Germinal center (tissue), 1 donor: Measurements from ENCODE around the gene POLD4.

ENCODE experiments used
- DNase-seq: peaks from one replicate; pipeline ENCODE4 v3.0.0; 2012; ENCODE audit warnings: mixed read lengths, low spot score

POLD4 gene

GRCh38 chr11:67387518-67387917 is 34.2 kb upstream of the POLD4 start:
- DNase-seq, result no peak

- no peak for DNase-seq
Measured at GRCh38 chr11:67387069-67387468, 33.7 kb upstream of the POLD4 start.

- no peak for DNase-seq
Measured at GRCh38 chr11:67384851-67385366, 31.6 kb upstream of the POLD4 start.

GRCh38 chr11:67382276-67383136 is 29.2 kb upstream of the POLD4 start:
- DNase-seq, result peak; percentile 78

- peak; percentile 57 for DNase-seq
Measured at GRCh38 chr11:67381244-67381972, 28.1 kb upstream of the POLD4 start.

GRCh38 chr11:67379061-67380058 is 26.0 kb upstream of the POLD4 start:
- no peak for DNase-seq

- DNase-seq, result no peak
Measured at GRCh38 chr11:67378544-67378943, 25.2 kb upstream of the POLD4 start.

- DNase-seq, result no peak
Measured at GRCh38 chr11:67376873-67377808, 23.8 kb upstream of the POLD4 start.

- DNase-seq, result no peak
Measured at GRCh38 chr11:67376063-67376820, 22.9 kb upstream of the POLD4 start.

- DNase-seq, result no peak
Measured at GRCh38 chr11:67375320-67376055, 22.1 kb upstream of the POLD4 start.

- DNase-seq, result no peak
Measured at GRCh38 chr11:67374571-67375281, 21.4 kb upstream of the POLD4 start.

GRCh38 chr11:67373648-67374570 is 20.6 kb upstream of the POLD4 start:
- peak; percentile 79 for DNase-seq

- DNase-seq, result peak; percentile 62
Measured at GRCh38 chr11:67372993-67373647, 19.8 kb upstream of the POLD4 start, which contains the start of gene CLCF1. Gene CLCF1, minus strand, starts transcription at chr11:67373598. Its CDS starts 59 bp downstream, at chr11:67373539.

- no peak for DNase-seq
Measured at GRCh38 chr11:67372321-67372992, 19.1 kb upstream of the POLD4 start.

- DNase-seq, result no peak
Measured at GRCh38 chr11:67371911-67372320, 18.6 kb upstream of the POLD4 start.
